Esophagus (tissue), 2 donors: Measurements from ENCODE around the gene SRC. TPM values are rescaled to one million over a fixed set of nuclear protein-coding genes. Genes with fewer than 3 reads are reported as not detected.

Experiments used
- H3K27ac ChIP-seq, 2 donors: one replicate each; pipeline ENCODE4 v1.5.1; 2013; ENCODE audit warnings: low read depth in 2 of 2, mild to moderate bottlenecking in 2 of 2, inconsistent platforms in 1 of 2, low read length in 1 of 2, moderate library complexity in 1 of 2
- H3K27me3 ChIP-seq, 2 donors: one replicate each; pipeline ENCODE4 v1.6.1; 2013; ENCODE audit warnings: low read length in 2 of 2, control low read depth in 1 of 2, mild to moderate bottlenecking in 1 of 2; ENCODE audit not compliant: insufficient read depth in 2 of 2, control insufficient read depth in 1 of 2
- H3K36me3 ChIP-seq, 2 donors: one replicate each; pipeline ENCODE4 v1.6.1; 2013; ENCODE audit warnings: low read length in 1 of 2; ENCODE audit not compliant: control insufficient read depth in 2 of 2, insufficient read depth in 2 of 2
- H3K4me1 ChIP-seq, 2 donors: one replicate each; pipeline ENCODE4 v1.6.1; 2013; ENCODE audit warnings: low read length in 1 of 2; ENCODE audit not compliant: control insufficient read depth in 2 of 2, insufficient read depth in 2 of 2
- H3K4me3 ChIP-seq, 2 donors: one replicate each; pipeline ENCODE4 v1.5.1; 2013; ENCODE audit warnings: low read length in 2 of 2, mild to moderate bottlenecking in 2 of 2, low read depth in 1 of 2, moderate library complexity in 1 of 2
- H3K9me3 ChIP-seq, 2 donors: one replicate each; pipeline ENCODE4 v1.6.1; 2013; ENCODE audit warnings: mild to moderate bottlenecking in 2 of 2, low read depth in 1 of 2, low read length in 1 of 2, moderate library complexity in 1 of 2; ENCODE audit not compliant: control insufficient read depth in 2 of 2, insufficient read depth in 1 of 2
- WGBS, 2 donors: extraction: QIAGEN DNeasy Blood & Tissue Kit; methylation state at CpG; one replicate each; pipeline ENCODE4 v1.1.7; 2013; 5-methylcytosine and 5-hydroxymethylcytosine counted together
- polyA plus RNA-seq, 2 donors: library from polyadenylated mRNA; stranded (reverse); fragments of 200-250 nt; gene quantifications; one replicate each; pipeline ENCODE4 v1.2.3, GENCODE V29; 2013
- donor health status: healthy with polysubstance abuse.
- donor health status: Bipolar disorder and iron deficiency.

Gene SRC
- 10 to 100 TPM; 26.9 to 59.4 TPM for polyA plus RNA-seq

GRCh38 chr20:37345339-37346235, at the start of gene SRC:
TSS of gene SRC (plus strand) at chr20:37346140. CDS start at chr20:37384154, 38,014 bp downstream.
- Histone ChIP-seq H3K27me3 (no peaks in the 10 kb centered on the region), H3K36me3 (no peaks in the 10 kb centered on the region), H3K4me1 (peaks cover 10 to 38% of the 10 kb centered on the region in 2 donors), H3K9me3 (no peaks in the 10 kb centered on the region), H3K4me3 (peak within 1 kb of the TSS; percentile 64), H3K27ac (peak within 1 kb of the TSS; percentile 89 to 91)
- 5 to 7% methylated on average over 26 to 63 of the region's 63 CpGs for whole genome bisulfite sequencing, 2 donors

DNA sequence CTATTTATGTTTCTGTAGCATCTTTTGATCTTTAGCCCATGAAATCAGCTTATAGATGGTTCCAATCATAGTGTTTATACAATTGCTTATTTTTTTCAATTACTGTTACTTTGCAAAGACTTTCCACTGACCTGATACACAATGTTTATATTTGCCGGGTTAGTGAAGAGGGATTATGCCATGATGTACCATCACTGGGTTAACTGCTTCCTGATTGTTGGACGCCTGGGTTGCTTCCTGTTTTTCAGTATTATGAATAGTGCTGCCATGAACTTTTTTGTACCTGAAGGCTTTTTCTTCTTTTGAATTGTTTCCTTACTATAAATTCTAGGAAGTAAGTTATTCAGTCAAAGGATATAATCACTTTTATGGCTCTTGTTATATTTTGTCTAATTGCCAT, 49.6 kb upstream of the SRC start:
- no peaks in the 10 kb centered on the region for H3K9me3 ChIP-seq
- 19 to 31% methylated on average over 2 of the region's 2 CpGs for WGBS, 2 donors
- no peaks in the 10 kb centered on the region for H3K27me3 ChIP-seq
- H3K27ac ChIP-seq = peak overlapping the region; percentile 22 to 57
- no peak overlapping the region for H3K4me3 ChIP-seq
- H3K36me3 ChIP-seq = peaks cover 3 to 6% of the 10 kb centered on the region in 2 donors
- peaks cover 0 to 10% of the 10 kb centered on the region in 2 donors for H3K4me1 ChIP-seq

- Histone ChIP-seq H3K27me3 (no peaks in the 10 kb centered on the region), H3K4me1 (peaks cover 0 to 10% of the 10 kb centered on the region in 2 donors), H3K36me3 (peaks cover 3 to 14% of the 10 kb centered on the region in 2 donors), H3K9me3 (no peaks in the 10 kb centered on the region), H3K27ac (peak overlapping the region; percentile 44 to 92), H3K4me3 (no peak overlapping the region)
- WGBS, 2 donors = 62 to 65% methylated on average over 13 of the region's 13 CpGs
Measured at GRCh38 chr20:37297066-37297736, 48.7 kb upstream of the SRC start.

GRCh38 chr20:37298190-37298939, 47.6 kb upstream of the SRC start:
- Histone ChIP-seq H3K36me3 (peaks cover 3 to 16% of the 10 kb centered on the region in 2 donors), H3K4me3 (no peak overlapping the region), H3K4me1 (peaks cover 0 to 9% of the 10 kb centered on the region in 2 donors), H3K9me3 (no peaks in the 10 kb centered on the region), H3K27me3 (no peaks in the 10 kb centered on the region), H3K27ac (peak overlapping the region in 1 of 2 donors; percentile 60)
- WGBS, 2 donors = 75 to 82% methylated on average over 6 of the region's 6 CpGs

DNA sequence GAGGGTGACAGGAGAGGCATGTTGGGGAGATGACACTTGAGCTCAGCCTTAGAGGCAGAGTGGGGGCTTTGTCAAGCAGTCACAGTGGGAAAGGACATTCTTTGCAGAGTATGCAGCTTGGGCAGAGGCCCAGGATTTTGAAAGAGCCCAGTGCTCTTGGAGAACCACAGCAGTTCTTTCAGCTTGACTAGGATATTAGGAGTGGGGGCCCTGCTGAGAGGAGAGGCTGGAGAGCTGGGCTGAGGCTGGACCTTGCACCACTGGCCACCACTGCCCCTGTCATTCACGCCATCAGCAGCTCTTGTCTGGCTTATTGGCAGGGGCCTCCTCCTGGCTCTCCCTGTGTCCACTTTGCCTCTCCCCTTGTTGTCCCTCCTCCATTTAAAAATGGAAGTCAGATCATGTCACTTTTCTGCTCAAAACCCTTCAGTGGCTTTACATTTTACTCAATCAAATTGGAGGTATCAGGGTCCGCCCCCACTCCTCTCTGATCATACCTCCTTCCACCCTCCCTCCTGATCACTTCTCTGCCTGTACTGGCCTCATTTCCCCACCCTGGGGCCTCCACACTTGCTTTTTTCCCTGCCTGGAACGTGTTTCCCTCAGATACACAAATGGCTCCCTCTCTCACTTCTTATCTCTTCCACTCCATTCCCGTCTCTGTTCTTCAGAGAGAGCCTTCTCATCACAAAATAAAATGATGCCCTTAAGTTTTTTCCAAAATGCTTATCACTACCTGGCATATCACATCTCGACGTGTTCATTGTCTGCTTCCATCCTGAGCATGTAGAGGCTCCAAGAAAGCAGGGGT, 46.0 kb upstream of the SRC start:
- H3K27ac ChIP-seq = no peak overlapping the region
- WGBS, 2 donors = 82 to 92% methylated on average over 6 of the region's 6 CpGs
- H3K27me3 ChIP-seq = no peaks in the 10 kb centered on the region
- no peaks in the 10 kb centered on the region for H3K9me3 ChIP-seq
- no peak overlapping the region for H3K4me3 ChIP-seq
- H3K4me1 ChIP-seq = peaks cover 0 to 5% of the 10 kb centered on the region in 2 donors
- peaks cover 12 to 24% of the 10 kb centered on the region in 2 donors for H3K36me3 ChIP-seq

DNA sequence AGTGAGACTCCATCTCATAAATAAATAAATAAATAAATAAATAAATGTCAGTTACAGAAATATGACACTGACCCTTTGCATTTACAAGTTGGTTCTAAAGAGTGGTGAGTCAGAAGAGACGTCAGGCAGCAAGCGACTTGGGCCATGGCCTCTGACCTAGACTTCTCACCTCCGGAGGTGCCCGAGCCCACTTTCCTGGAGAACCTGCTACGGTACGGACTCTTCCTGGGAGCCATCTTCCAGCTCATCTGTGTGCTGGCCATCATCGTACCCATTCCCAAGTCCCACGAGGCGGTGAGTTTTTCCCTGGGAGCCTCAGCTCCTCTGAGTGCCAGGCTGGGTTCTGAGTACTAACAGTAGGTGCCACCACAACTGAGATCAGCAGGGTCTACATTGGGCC, 44.8 kb upstream of the SRC start:
- H3K9me3 ChIP-seq = no peaks in the 10 kb centered on the region
- no peaks in the 10 kb centered on the region for H3K27me3 ChIP-seq
- no peak overlapping the region for H3K4me3 ChIP-seq
- WGBS, 2 donors = 97 to 99% methylated on average over 9 of the region's 9 CpGs
- H3K4me1 ChIP-seq = peaks cover 0 to 5% of the 10 kb centered on the region in 2 donors
- no peak overlapping the region for H3K27ac ChIP-seq
- H3K36me3 ChIP-seq = peaks cover 12 to 27% of the 10 kb centered on the region in 2 donors

DNA sequence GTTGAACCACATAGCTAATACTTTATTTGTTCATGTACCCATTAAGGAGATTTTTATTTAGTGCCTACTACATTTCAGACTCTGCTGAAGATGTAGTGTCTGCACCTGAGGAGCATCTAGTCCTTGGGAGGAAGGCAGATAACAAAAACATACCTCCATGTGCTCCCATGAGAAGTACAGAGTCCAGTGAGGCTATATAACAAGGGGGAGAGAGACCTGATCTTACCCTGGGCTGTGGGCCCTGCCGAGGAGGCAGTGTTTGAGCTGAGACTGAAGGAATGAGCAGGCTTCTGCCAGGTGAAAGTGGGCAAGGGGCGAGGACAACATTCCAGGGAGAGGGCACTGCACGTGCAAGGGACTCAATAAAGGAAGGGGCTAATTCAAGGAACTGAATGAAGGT, 44.4 kb upstream of the SRC start:
- no peak overlapping the region for H3K4me3 ChIP-seq
- H3K4me1 ChIP-seq = peaks cover 0 to 5% of the 10 kb centered on the region in 2 donors
- H3K27ac ChIP-seq = no peak overlapping the region
- H3K27me3 ChIP-seq = no peaks in the 10 kb centered on the region
- peaks cover 12 to 27% of the 10 kb centered on the region in 2 donors for H3K36me3 ChIP-seq
- no peaks in the 10 kb centered on the region for H3K9me3 ChIP-seq
- 95 to 97% methylated on average over 3 of the region's 3 CpGs for WGBS, 2 donors

GRCh38 chr20:37302981-37303380, 43.0 kb upstream of the SRC start:
- Histone ChIP-seq H3K4me3 (no peak overlapping the region), H3K36me3 (peaks cover 12 to 31% of the 10 kb centered on the region in 2 donors), H3K27ac (no peak overlapping the region), H3K9me3 (no peaks in the 10 kb centered on the region), H3K4me1 (no peaks in the 10 kb centered on the region), H3K27me3 (no peaks in the 10 kb centered on the region)
- WGBS, 2 donors = 72 to 90% methylated on average over 2 of the region's 2 CpGs
